Hippocampal formation (tissue), 2 donors: ENCODE results near the gene XG.
"Not testable (repeated sequence)": the region's sequence is repeated elsewhere in the genome, so short reads cannot be mapped to it uniquely, and the experiment has no call there.

Source experiments
- DNase-seq, 2 donors: peaks; one replicate each; lab custom pipeline; 2025; lab: John Stamatoyannopoulos, UW

XG gene

GRCh38 chrX:2733286-2733685 is 18.6 kb upstream of the XG start:
- no peak for DNase-seq

DNA sequence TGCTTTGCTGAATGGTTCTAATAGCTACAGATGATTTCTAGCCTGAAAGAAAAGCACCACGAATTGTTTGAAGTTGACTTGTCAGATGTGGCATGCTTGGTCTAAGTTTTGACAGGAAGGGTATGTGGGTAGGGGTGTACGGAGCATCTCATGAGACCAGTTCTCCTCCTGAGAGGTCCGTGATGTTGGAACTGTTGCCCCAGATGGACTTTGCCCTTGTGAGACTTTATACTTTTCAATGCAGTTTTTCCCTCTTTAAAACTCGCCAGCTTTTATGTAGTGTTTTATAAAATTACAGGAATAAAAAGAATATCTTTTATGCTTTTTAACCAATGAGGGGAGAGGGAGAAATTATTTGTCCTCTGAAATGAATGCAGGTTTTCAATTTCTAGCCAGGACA is 16.6 kb upstream of the XG start:
- DNase-seq: no peak

DNA sequence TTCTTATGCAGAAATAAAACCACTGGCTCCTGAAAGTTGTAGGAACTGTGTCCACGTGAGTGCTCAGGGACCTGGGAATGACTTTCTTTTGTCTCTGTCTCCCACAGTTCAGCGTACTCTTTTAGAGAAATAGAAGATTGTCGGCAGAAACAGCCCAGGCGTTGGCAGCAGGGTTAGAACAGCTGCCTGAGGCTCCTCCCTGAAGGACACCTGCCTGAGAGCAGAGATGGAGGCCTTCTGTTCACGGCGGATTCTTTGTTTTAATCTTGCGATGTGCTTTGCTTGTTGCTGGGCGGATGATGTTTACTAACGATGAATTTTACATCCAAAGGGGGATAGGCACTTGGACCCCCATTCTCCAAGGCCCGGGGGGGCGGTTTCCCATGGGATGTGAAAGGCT is 11.2 kb upstream of the XG start:
- DNase-seq: no peak

- no peak for DNase-seq
Measured at GRCh38 chrX:2741386-2741785, 10.5 kb upstream of the XG start.

GRCh38 chrX:2746250-2746649 is 5.6 kb upstream of the XG start:
- DNase-seq: not testable (repeated sequence)

- DNase-seq: no peak
Measured at GRCh38 chrX:2748171-2748814, 3.5 kb upstream of the XG start.

- DNase-seq: no peak
Measured at GRCh38 chrX:2748815-2749188, 3.0 kb upstream of the XG start.

- DNase-seq: no peak
Measured at GRCh38 chrX:2751291-2751690, 549 bp upstream of the XG start.

- not testable (repeated sequence) for DNase-seq
Measured at GRCh38 chrX:2752441-2752840, 601 bp downstream of the XG start.

GRCh38 chrX:2755163-2755715 is 3.4 kb downstream of the XG start:
- DNase-seq: not testable (repeated sequence)

GRCh38 chrX:2756548-2756947 is 4.7 kb downstream of the XG start:
- no peak for DNase-seq

DNA sequence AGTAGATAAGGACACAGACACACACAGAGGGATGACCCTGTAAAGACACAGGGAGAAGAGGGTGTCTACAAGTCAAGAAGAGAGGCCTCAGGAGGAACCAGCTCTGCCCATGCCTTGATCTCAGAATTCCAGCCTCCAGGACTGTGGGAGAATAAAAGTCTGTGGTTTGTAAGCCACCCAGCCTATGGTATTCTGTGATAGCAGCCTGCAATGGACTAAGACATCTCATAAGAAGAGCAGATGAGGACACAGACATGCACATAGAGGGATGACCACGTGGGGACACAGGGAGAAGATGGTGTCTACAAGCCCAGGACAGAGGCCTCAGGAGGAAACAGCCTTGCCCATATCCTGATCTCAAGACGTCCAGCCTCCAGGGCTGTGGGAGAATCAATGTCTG is 9.4 kb downstream of the XG start:
- DNase-seq: no peak

- not testable (repeated sequence) for DNase-seq
Measured at GRCh38 chrX:2762671-2763070, 10.8 kb downstream of the XG start.

DNA sequence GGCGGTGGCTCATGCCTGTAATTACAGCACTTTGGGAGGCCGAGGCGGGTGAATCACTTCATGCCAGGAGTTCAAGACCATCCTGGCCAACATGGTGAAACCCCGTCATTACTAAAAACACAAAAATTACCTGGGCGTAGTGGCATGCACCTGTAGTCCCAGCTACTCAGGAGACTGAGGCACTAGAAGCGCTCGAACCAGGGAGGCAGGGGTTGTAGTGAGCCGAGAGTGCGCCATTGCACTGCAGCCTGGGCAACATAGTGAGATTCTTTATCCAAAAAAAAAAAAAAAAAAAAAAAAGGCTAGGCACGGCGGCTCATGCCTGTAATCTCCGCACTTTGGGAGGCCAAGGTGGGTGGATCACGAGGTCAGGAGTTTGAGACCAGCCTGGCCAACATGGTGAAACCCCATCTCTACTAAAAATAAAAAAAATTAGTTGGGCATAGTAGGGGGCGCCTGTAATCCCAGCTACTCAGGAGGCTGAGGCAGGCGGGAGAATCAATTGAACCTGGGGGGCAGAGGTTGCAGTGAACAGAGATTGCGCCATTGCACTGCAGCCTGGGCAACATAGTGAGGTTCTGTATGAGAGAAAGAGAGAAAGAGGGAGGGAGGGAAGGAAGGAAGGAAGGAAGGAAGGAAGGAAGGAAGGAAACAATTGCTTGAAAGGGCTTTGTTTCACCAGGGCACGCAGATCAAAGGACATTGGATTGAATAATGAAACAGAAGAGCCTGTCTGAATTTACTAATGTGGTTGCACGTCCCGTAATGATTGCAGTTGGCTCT is 13.1 kb downstream of the XG start:
- DNase-seq: not testable (repeated sequence)

DNA sequence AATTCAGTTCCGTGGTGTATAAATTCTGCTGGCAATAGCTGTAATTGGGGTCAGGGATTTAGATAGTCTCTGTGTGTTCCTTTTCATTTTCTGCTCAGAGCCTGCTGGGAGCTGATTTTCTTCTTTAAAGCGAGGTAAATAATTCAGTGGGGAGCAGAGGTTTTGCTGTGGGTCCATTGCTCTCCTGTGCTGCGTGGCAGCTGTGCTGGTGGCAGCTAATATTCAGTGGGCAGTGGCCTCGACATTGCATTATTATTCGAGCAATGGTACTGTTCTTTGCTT is 13.7 kb downstream of the XG start:
- DNase-seq: no peak

DNA sequence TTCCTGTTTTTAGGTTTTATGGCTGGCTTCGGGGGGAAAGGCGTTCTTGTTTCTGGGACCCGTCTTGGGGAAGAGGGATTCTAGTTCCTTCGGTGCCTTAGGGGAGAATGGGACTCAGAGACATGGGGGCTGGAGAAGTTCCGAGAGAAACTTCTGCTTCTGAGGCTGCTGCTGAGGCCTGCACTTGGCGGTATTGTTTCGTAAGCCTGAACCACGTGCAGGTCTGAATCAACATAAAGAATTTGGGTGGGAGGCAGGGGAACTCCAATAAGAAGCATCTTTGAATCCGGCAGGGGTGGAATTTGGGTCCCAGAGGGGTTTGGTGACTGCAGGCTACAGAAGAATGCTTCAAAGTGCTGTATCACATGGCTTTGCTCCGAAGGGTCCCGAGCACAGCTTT is 15.1 kb downstream of the XG start:
- no peak for DNase-seq

DNA sequence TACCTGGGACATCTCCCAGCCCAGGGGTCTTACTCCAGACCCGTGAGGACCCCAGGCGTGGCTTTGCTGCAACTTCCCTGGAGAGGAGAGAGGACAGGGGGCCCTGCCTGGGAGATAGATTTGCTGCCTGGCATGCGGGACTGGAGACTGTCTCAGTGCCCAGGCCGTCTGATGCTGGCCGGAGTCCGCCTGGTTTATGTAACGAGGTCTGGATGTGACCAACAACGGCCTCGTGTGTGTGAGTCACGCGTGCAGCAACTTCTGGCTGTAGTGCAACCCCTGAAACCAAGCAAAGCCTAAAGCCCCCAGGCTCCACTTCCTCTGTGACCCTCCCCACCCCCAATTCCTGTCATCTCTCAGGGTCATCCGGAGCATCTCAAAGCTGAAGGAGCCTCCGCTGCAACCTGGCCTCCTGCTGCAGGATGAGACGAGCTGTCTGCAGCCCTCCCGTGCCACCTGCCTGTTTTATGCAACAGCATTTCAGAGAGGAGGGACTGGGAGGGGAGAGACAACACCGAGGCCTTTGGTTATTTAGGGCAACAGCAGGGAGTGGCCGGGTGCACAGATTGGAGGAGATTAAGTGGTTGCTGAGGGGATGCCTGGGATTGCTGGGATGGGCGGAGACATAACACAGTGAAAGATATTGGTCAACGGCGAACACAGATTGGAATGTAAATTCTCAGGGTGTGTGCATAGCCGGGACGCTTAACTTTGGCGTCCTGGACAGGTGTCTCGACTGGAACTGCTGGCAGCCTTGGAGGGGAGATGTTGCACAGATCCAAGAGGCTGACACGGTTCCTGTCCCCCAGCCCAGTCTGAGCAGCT is 16.0 kb downstream of the XG start:
- DNase-seq: no peak

DNA sequence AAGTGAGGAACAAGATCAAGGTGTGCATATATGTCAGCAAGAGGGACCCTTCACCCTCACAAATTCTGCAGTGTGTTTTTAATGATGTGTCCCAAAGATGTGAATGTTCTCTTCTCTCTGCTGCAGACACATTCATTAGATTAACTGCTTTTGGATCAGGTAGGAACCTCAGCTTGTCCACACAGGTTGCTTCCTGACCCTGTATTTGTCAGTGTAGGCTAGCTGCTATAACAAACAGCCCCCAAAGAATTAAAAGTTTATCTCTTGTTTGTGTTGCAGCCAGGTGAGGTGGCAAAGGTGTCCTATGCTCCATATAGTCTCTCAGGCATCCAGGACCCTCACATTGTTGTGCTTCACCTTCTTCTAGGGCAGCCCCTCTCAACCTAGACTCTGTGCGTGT is 17.8 kb downstream of the XG start:
- DNase-seq: no peak

GRCh38 chrX:2773166-2774055 is 21.6 kb downstream of the XG start:
- DNase-seq: not testable (repeated sequence)

DNA sequence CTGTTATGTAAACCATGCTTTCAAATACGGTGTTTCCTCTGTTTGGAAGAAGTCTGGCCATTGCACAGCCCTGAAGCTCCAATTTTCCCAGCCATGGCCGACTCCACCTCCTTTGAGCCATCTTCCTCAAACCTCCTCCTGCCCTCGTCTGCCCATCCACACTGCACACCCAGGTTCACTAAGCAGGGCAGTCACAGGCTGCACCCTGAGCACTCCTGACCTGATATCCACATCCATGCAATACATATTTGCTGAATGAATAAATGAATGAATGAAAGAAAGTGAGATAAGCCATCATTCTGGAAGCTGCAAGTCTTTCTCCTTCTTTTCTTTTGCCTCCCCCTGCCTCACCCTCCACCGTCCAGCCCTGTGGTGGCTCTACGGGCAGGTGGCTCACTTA is 22.2 kb downstream of the XG start:
- DNase-seq: no peak

GRCh38 chrX:2774776-2775175 is 22.9 kb downstream of the XG start:
- no peak for DNase-seq
